ENCODE results near the gene MAP2K5. TPM values are rescaled to one million over a fixed set of nuclear protein-coding genes. Genes with fewer than 3 reads are reported as not detected.

Gene MAP2K5
- 13.2 and 15.0 TPM in 2 replicates for total RNA-seq (2021)
- long read RNA-seq, transcript MAP2K5-201 (22 exons, 2,347 nt): major isoform, 54 of 86 reads
- long read RNA-seq, transcript MAP2K5-204 (21 exons, 1,689 nt): minor isoform, 7 of 86 reads
- long read RNA-seq, partial matches to known transcripts: 6 of 86 reads
- long read RNA-seq, other reads (novel, unspliced or antisense): 18 of 86 reads

DNA sequence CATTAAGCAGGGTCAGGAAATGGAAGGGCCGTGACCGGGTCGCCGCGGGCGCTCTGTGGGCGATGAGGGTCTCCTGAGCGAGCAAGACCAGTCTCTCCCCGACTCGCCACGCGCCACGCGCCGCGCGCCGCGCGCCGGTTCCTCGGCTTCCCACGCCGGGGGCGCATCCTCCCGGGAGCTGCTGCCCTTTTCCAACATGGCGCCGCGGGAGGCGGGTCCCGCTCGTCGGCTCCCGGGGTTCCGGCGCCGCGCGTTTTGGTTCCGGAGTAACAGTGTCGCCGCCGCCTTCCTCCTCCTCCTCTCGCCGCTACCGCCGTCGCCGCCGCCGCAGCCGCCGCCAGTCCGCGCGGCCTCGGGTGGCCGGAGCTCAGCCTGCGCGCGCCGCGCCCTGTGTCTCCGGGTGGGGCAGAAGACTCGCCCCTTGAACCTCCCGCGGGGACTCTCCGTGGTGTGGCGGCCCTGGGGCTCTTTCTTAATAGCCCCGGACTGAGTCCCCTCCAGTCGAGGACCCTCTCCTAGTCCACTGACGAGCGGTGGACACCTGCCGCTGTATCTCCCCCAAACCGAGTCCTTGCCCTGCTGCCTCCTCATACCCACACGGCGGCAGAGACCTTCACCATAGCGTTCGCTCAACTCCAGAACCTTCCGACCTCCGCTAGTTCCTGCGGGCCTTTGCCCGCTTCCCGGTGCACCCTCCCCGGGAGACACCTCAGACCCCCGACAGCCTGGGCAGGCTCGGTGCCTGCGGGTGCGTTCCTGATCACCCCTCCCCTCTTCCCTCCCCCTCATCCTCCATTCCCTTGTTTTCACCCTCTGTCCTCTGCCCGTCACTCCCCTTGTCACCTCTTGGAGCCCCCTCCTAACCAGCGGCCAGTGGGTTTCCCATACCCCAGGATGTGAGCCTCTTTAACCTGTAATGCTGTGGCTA, at the start of gene MAP2K5:
TSS of gene MAP2K5 (plus strand) at position 284 of the 928 bp plus-strand sequence. CDS start at position 917, 633 bp downstream.
- H3K79me1 ChIP-seq (ENCODE audit: insufficient read depth, low read depth, low read length, poor library complexity, severe bottlenecking): no peaks in the 10 kb centered on the region
- TF ChIP-seq CTCF (conservative IDR thresholded peaks at IDR 0.05): no peak
- H3K9ac ChIP-seq (ENCODE audit: extremely low read depth, insufficient read length, low read length): peak within 1 kb of the TSS; percentile 51
- no peaks in the 10 kb centered on the region for H3K4me1 ChIP-seq (ENCODE audit: insufficient read depth, low read length)
- H3K18ac ChIP-seq (ENCODE audit: insufficient read length, low read depth, low read length): no peak within 1 kb of the TSS
- H2BK5ac ChIP-seq (ENCODE audit: insufficient read length, low read length): no peak within 1 kb of the TSS
- H3T11ph ChIP-seq (ENCODE audit: low read length): no peak within 1 kb of the TSS
- no peak within 1 kb of the TSS for H2BK120ac ChIP-seq (ENCODE audit: low read depth, low read length, poor library complexity, severe bottlenecking)
- no peaks in the 10 kb centered on the region for H3K9me3 ChIP-seq (ENCODE audit: control insufficient read depth, low read depth, low read length)
- peak within 1 kb of the TSS; percentile 92 to 95 for H3K4me3 Mint-ChIP-seq
- H2BK20ac ChIP-seq (ENCODE audit: low read depth, low read length, poor library complexity, severe bottlenecking): no peak within 1 kb of the TSS
- H3K9me3 Mint-ChIP-seq: no peaks in the 10 kb centered on the region
- peak within 1 kb of the TSS; percentile 88 for H2AFZ ChIP-seq (ENCODE audit: low read length)
- peak within 1 kb of the TSS; percentile 40; the same call in 1 of the 2 replicates for H3K14ac ChIP-seq (ENCODE audit: insufficient read depth, low read length)
- H3K4ac ChIP-seq (ENCODE audit: low read depth, low read length): no peak within 1 kb of the TSS
- H3K79me2 ChIP-seq (ENCODE audit: insufficient read depth, low read length): no peaks in the 10 kb centered on the region
- H3K56ac ChIP-seq (ENCODE audit: insufficient read length, low read depth, low read length): no peak within 1 kb of the TSS
- H2AK5ac ChIP-seq (ENCODE audit: insufficient read length, low read length): no peak within 1 kb of the TSS
- peaks cover 10% of the 10 kb centered on the region for H3K23me2 ChIP-seq (ENCODE audit: insufficient read length, low read depth, low read length, poor library complexity, severe bottlenecking)
- no peak within 1 kb of the TSS for H3K23ac ChIP-seq (ENCODE audit: insufficient read length, low read depth, low read length)
- H3K27ac ChIP-seq (ENCODE audit: insufficient read length, low read depth, low read length): no peak within 1 kb of the TSS
- H3K27ac Mint-ChIP-seq: peak within 1 kb of the TSS in 2 of 3 experiments; percentile 60 to 94; a peak in 3 of 7 replicates
- H4K91ac ChIP-seq (ENCODE audit: insufficient read length, low read depth, low read length): no peak within 1 kb of the TSS
- no peak within 1 kb of the TSS for H2BK12ac ChIP-seq (ENCODE audit: insufficient read length, low read depth, low read length)
- no peak within 1 kb of the TSS for H4K8ac ChIP-seq (replicated peaks; ENCODE audit: insufficient read length, low read depth, low read length)
- peak within 1 kb of the TSS; percentile 71 for H3K4me2 ChIP-seq (ENCODE audit: insufficient read depth, insufficient read length, low read length)
- H2BK15ac ChIP-seq (ENCODE audit: low read depth, low read length): no peak within 1 kb of the TSS
- no CpG with 5 or more reads among the region's 91 CpGs for WGBS (ENCODE audit: extremely low coverage, insufficient read length, low lambda C conversion rate)
- peak; percentile 68 for DNase-seq
- H3K27me3 ChIP-seq (ENCODE audit: insufficient read depth, low read length): no peaks in the 10 kb centered on the region
- H3K4me1 Mint-ChIP-seq: peaks cover 17% of the 10 kb centered on the region in 2 experiments; a peak in 3 of 4 replicates
- H3K36me3 Mint-ChIP-seq (ENCODE audit: insufficient read depth in 1 of 3, low read depth in 3 of 3): peaks cover 0 to 13% (median 9%) of the 10 kb centered on the region in 3 experiments; a peak in 2 of 7 replicates
- no peak within 1 kb of the TSS for H4K5ac ChIP-seq (ENCODE audit: insufficient read length, low read depth, low read length)
- H4K20me1 ChIP-seq (ENCODE audit: control insufficient read depth, insufficient read depth, insufficient read length): no peaks in the 10 kb centered on the region
- H3K27me3 Mint-ChIP-seq (ENCODE audit: low read depth): peaks cover 6% of the 10 kb centered on the region
